ENCODE measurements around the gene CEP72.
A peak's percentile ranks its signal among the peaks of the same experiment; 100 is the strongest.
"Not testable (repeated sequence)": the region's sequence is repeated elsewhere in the genome, so short reads cannot be mapped to it uniquely, and the experiment has no call there.

Gene CEP72

GRCh38 chr5:686936-687335, 74.8 kb downstream of the CEP72 start:
- not testable (repeated sequence) for DNase-seq

DNA sequence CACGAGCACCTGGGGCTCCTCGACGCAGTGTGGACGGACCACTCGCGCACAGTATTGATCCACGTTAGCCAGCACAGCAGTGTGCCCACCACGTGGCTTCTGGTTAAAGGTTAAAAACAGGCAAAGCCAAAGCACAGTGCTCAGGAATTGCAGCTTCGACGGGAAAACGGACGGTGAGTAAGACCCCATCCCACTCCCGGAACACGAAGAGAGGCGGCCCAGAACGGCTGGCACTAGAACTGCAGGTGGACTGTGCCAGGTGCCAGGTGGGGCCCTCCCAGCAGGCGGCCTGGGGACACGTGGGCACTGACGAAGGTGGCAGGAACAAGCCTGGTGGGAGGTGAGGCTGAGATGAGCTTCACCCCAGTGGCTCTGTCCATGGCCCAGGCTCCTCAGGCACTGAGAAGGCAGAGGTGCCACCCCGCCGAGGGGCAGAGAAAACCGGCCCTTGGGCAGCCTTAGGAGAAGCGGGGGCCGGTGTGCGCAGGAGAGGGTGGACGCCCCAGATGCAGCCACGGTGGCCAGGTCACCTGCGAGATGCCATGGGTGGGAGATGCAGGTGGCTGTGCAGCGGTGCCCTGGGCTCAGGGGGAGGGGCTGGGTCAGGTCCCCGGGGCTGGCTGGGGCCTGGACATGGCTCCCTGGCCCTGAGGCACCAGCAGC, 76.3 kb downstream of the CEP72 start:
- not testable (repeated sequence) for DNase-seq

- DNase-seq: not testable (repeated sequence)
These were observed 78.2 kb downstream of the CEP72 start for GRCh38 chr5:690293-690692.

- DNase-seq: not testable (repeated sequence)
These were observed 78.9 kb downstream of the CEP72 start for GRCh38 chr5:691049-691448.

DNA sequence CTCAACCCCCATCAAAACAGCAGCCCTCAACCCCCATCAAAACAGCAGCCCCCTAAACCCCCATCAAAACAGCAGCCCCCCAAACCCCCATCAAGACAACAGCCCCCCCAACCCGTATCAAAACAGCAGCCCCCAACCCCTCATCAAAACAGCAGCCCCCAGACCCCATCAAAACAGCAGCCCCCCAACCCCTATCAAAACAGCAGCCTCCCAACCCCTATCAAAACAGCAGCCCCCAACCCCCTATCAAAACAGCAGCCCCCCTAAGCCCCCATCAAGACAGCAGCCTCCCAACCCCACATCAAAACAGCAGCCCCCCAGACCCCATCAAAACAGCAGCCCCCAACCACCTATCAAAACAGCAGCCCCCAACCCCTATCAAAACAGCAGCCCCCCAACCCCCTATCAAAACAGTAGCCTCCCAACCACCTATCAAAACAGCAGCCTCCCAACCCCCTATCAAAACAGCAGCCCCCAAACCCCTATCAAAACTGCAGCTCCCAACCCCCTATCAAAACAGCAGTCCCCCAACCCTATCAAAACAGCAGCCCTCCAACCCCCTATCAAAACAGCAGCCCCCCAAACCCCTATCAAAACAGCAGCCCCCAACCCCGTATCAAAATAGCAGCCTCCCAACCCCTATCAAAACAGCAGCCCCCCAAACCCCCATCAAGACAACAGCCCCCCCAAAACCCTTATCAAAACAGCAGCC, 79.8 kb downstream of the CEP72 start:
- no peak for DNase-seq

DNA sequence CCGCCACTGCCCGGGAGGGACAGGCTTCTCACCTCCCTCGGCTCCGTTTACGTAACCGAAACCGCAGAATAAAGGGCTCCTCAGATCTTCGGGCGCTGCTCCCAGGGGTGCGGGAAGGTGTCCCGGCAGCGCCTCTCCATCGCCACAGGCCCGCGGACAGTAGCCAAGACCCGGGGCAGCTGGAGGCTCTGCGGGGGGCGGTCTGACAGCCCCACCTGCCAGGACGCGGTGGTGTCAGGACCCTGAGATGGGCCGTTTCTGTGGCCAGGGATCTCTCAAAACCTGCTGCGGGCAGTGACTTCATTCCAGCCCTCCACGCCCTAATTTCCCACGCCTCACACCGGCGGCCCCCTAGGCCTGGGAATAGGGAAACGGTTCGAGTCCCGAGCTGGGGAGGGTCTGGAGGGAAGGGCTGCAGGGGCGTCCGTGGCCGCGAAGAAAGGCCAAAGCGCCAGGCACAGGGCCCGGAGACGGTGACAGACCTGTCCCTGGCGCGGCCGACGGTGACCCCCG, 80.4 kb downstream of the CEP72 start:
- not testable (repeated sequence) for DNase-seq

- peak; percentile 69 to 90 for DNase-seq
These were observed 81.3 kb downstream of the CEP72 start, which contains the start of gene TPPP for GRCh38 chr5:693271-694041. TSS of gene TPPP (minus strand) at chr5:693352. CDS start at chr5:678060, 15,292 bp downstream.

GRCh38 chr5:694042-694431, 81.9 kb downstream of the CEP72 start:
- not testable (repeated sequence) for DNase-seq

DNA sequence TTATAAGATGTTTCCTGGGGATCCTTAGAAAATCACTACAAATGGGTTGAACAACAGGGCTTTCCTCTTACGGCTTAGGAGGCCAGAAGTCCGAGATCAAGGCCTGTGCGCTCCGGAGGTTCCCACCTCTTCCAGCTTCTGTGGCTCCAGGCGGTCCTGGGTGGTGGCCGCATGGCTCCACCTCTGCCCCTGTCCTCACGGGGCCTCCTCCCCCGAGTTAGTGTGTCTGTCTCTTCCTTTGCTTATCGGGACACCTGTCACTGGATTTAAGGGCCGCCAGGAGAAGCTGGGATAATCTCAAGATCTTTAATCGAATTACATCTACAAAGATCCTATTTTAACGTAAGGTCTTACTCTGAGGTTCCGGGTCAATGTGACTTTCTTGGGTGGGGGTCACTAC, 83.3 kb downstream of the CEP72 start:
- not testable (repeated sequence) for DNase-seq

GRCh38 chr5:696191-696590, 84.1 kb downstream of the CEP72 start:
- DNase-seq: not testable (repeated sequence)

DNA sequence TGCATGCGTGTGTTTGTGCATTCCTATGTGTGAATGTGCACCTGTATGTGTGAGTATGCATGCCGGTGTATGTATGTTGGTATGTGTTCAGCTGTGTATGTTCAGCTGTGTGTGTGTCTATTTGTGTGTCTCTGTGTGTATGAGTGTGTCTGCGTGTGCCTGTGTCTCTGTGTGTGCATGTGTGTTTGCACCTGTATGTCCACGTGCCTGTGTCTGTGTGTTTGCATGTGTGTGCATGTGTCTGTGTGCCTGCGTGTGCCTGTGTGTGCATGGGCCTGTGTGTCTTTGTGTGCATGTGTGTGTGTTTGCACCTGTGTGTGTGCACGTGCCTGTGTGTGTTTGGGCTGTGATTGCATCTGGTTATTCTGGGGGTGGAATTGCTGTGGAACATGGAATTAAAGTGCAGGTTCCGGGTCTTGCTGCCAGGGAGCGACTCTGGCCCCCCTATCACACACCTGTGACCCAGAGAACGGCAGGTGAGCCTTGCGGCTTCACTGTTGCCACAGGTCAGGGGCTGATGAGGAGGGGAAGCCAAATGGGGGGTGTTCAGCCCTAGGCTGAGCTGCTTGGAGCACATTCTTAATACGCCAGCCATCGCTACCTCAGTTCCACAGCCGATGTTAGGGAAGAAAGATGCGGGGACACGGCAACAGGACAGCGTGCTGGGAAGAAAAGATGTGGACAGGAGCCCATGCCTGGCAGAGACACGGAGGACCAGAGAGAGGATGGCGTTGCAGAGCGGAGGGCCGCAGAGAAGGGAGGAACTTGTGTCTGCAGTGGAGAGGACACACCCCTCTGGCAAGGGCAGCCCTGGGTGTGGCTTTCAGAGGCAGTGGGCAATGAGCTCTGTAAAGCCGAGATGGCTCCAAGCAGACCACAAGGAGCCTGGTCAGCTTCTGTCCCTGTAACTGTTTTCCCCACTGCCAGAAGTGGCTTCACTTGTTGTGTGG, 84.9 kb downstream of the CEP72 start:
- DNase-seq: not testable (repeated sequence)
